Suppressor macrophage treated with lipopolysaccharide for 4 hours (primary cell): ENCODE measurements around the gene ARSJ.
A peak's percentile ranks its signal among the peaks of the same experiment; 100 is the strongest.
"Not testable (repeated sequence)": the region's sequence is repeated elsewhere in the genome, so short reads cannot be mapped to it uniquely, and the experiment has no call there.

Experiments used
- DNase-seq: peaks from one replicate; pipeline ENCODE4 v3.0.0-alpha.2; 2020

The ARSJ gene

GRCh38 chr4:113979148-113979904 is at the start of gene ARSJ:
TSS of gene ARSJ (minus strand) at chr4:113979647. CDS start at chr4:113978834, 813 bp downstream.
- peak; percentile 9 for DNase-seq

- no peak for DNase-seq
Measured at GRCh38 chr4:114028071-114028470, 48.6 kb upstream of the ARSJ start.

- no peak for DNase-seq
Measured at GRCh38 chr4:114027596-114027995, 48.1 kb upstream of the ARSJ start.

GRCh38 chr4:114026447-114026846 is 47.0 kb upstream of the ARSJ start:
- DNase-seq = no peak

GRCh38 chr4:114025176-114025777 is 45.8 kb upstream of the ARSJ start:
- DNase-seq = no peak

GRCh38 chr4:114021451-114021850 is 42.0 kb upstream of the ARSJ start:
- no peak for DNase-seq

GRCh38 chr4:114019969-114020358 is 40.5 kb upstream of the ARSJ start:
- no peak for DNase-seq

- DNase-seq = no peak
Measured at GRCh38 chr4:114019276-114019968, 40.0 kb upstream of the ARSJ start.

- DNase-seq = no peak
Measured at GRCh38 chr4:114017120-114017917, 37.9 kb upstream of the ARSJ start.

GRCh38 chr4:114015444-114015899 is 36.0 kb upstream of the ARSJ start:
- no peak for DNase-seq

GRCh38 chr4:114013201-114013600 is 33.8 kb upstream of the ARSJ start:
- DNase-seq = not testable (repeated sequence)

GRCh38 chr4:114012749-114013148 is 33.3 kb upstream of the ARSJ start:
- DNase-seq = no peak

- DNase-seq = no peak
Measured at GRCh38 chr4:114005569-114006442, 26.4 kb upstream of the ARSJ start.

- not testable (repeated sequence) for DNase-seq
Measured at GRCh38 chr4:114004483-114005226, 25.2 kb upstream of the ARSJ start.

- DNase-seq = no peak
Measured at GRCh38 chr4:113998531-113998930, 19.1 kb upstream of the ARSJ start.

- no peak for DNase-seq
Measured at GRCh38 chr4:113998079-113998478, 18.6 kb upstream of the ARSJ start.

GRCh38 chr4:113997206-113997605 is 17.8 kb upstream of the ARSJ start:
- no peak for DNase-seq

GRCh38 chr4:113996599-113997177 is 17.2 kb upstream of the ARSJ start:
- no peak for DNase-seq

GRCh38 chr4:113993887-113994286 is 14.4 kb upstream of the ARSJ start:
- DNase-seq = no peak

- no peak for DNase-seq
Measured at GRCh38 chr4:113990886-113991285, 11.4 kb upstream of the ARSJ start.

GRCh38 chr4:113987382-113987941 is 8.0 kb upstream of the ARSJ start:
- no peak for DNase-seq
